GM10266 (cell line): Measurements from ENCODE around the gene FSIP1.

ENCODE experiments used
- DNase-seq: peaks from one replicate; pipeline ENCODE4 v3.0.0; 2012; ENCODE audit errors: extremely low spot score
- TF ChIP-seq, protein P1 (sequence below): IDR thresholded peaks from 2 replicates; pipeline ENCODE4 v1.5.1; 2012; ENCODE audit warnings: mild to moderate bottlenecking, low read depth; ENCODE audit not compliant: control insufficient read depth, insufficient read depth; ENCODE audit errors: missing control alignments

The FSIP1 gene

DNA sequence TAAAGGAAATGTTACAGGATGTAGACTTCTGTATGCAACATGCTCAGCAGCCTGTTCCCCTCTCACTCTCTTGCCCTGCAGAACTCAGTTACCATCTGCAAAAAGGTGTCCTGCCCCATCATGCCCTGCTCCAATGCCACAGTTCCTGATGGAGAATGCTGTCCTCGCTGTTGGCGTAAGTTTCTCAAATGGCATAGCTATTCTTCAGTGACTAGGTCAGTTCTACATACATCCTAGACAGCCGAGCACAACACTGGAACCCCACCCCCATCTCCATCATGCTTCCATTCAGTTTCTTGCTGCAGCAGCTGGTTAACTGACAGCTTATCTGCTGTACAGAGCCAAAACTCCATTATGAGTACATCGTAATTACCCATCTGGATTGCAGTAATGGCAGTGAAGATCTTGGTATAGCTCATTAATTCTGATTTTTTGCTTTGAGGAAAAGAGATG lies 197.2 kb downstream of the FSIP1 start:
- TF ChIP-seq, protein P1, sequence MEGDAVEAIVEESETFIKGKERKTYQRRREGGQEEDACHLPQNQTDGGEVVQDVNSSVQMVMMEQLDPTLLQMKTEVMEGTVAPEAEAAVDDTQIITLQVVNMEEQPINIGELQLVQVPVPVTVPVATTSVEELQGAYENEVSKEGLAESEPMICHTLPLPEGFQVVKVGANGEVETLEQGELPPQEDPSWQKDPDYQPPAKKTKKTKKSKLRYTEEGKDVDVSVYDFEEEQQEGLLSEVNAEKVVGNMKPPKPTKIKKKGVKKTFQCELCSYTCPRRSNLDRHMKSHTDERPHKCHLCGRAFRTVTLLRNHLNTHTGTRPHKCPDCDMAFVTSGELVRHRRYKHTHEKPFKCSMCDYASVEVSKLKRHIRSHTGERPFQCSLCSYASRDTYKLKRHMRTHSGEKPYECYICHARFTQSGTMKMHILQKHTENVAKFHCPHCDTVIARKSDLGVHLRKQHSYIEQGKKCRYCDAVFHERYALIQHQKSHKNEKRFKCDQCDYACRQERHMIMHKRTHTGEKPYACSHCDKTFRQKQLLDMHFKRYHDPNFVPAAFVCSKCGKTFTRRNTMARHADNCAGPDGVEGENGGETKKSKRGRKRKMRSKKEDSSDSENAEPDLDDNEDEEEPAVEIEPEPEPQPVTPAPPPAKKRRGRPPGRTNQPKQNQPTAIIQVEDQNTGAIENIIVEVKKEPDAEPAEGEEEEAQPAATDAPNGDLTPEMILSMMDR: no peak
- DNase-seq: no peak

DNA sequence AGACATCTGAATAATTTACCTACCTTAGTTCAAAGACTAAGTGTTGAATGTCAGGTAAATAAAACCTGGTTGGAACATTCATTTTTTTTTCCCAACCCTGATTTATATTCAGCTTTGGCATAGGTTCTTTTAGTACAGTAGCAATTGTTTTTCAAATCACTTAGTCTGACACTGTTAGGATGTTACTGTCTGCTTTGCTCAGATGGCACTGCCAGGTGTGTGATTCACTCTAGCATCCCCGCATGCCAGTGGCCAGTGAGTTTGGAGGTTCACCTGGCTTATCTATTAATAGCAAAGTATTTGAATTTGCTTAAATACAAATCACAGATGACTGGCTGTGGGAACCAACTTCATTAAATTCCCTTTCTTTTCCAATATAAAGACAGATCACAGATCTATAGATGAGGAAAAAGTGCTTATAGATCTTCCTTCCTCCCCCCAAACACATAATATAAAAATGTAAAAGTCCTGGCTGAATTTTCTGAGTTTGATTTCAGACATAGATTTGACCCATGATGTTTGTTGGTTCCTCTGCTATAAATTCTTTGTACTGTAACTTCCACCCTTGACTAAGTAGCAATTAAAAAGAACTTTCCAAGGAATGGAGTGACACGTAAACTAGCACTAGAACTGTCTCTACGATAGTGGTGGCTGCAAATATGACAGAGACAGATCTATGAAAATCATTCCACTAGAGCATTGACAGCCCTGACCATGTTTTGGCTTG lies 197.8 kb downstream of the FSIP1 start:
- DNase-seq: no peak
- TF ChIP-seq, protein P1: no peak

DNA sequence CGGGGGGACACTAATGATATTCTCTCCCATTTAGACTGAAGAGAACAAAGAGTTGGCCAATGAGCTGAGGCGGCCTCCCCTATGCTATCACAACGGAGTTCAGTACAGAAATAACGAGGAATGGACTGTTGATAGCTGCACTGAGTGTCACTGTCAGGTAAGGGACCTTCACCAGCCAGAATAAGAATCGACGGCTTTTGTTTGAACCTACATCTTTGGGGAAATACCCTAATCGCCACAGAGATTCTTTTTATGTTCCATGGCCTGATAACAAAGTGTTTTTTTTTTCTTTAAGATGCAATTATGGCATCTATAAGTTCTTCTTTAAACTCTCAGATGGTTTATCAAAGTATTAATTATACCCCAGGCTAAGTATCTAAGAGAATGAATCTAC lies 198.4 kb downstream of the FSIP1 start:
- TF ChIP-seq, protein P1: no peak
- no peak for DNase-seq

DNA sequence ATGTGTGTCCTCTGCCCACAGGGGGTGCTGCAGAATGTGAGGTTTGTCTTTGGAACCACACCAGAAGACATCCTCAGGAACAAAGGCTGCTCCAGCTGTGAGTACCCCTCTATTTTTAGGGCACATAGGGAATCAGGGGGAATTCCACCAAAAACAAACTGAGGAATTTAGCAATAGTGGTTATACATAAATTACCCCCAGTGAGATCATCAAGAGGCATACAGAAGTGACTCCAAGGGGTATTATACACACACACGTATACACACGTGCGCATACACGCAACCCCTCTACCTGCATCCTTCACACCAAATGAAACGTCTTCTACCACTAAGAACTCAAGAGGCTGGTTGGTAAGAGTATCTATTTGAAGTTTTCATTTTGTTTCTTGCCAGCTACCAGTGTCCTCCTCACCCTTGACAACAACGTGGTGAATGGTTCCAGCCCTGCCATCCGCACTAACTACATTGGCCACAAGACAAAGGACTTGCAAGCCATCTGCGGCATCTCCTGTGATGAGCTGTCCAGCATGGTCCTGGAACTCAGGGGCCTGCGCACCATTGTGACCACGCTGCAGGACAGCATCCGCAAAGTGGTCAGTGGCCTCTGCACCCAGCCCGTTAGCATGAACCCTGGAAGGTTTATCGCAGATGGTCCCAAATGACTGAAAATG lies 198.9 kb downstream of the FSIP1 start:
- peak; percentile 51 for DNase-seq
- TF ChIP-seq, protein P1: peak; percentile 46

DNA sequence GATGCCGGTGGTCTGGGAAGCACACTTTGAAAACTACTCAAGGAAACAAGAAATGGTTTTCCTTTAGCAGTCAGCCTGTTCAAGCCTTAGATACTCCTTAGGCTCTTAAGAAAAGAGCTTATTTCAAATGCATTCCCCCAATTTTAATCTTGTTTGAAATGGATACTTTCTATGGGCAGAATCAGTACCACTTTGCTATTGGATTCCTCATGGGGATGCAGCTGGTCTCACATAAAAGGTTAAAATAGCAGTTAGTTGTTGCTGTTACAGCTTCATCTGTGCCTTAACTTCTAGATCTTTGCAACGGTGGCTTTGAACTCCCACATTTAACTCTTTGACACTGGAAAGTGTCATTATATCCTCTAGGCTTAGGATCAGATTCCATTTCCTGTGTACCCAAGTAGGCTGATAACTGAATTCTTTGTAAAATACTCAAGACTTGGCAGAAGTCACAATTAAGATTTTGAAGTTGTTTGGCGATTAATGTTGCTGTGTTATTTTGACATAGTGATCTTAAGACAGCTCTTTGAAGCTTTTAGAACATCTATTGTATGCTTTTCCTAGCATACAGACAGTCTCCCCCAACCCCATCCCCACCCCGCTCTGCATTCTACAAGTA lies 199.6 kb downstream of the FSIP1 start:
- TF ChIP-seq, protein P1: no peak
- no peak for DNase-seq

DNA sequence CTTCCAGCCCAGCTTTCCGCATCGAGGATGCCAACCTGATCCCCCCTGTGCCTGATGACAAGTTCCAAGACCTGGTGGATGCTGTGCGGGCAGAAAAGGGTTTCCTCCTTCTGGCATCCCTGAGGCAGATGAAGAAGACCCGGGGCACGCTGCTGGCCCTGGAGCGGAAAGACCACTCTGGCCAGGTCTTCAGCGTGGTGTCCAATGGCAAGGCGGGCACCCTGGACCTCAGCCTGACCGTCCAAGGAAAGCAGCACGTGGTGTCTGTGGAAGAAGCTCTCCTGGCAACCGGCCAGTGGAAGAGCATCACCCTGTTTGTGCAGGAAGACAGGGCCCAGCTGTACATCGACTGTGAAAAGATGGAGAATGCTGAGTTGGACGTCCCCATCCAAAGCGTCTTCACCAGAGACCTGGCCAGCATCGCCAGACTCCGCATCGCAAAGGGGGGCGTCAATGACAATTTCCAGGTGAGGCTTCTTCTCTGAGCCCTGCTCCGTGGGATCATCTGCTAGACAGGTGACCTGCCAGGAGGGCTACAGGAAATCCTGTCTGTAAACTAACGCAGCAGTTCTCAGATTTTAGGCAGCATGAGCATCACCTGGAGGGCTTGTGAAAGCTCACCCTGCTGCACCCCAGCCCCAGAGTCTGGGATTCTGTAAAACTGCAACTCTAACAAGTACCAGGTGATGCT lies 200.2 kb downstream of the FSIP1 start:
- DNase-seq: no peak
- TF ChIP-seq, protein P1: no peak
